HK-2 (cell line): ENCODE results near the gene ACACA.
A peak's percentile ranks its signal among the peaks of the same experiment; 100 is the strongest.

Experiments used
- DNase-seq: peaks from one replicate; pipeline ENCODE4 v3.0.0-alpha.2; 2018; ENCODE audit not compliant: unreplicated experiment

ACACA gene

DNA sequence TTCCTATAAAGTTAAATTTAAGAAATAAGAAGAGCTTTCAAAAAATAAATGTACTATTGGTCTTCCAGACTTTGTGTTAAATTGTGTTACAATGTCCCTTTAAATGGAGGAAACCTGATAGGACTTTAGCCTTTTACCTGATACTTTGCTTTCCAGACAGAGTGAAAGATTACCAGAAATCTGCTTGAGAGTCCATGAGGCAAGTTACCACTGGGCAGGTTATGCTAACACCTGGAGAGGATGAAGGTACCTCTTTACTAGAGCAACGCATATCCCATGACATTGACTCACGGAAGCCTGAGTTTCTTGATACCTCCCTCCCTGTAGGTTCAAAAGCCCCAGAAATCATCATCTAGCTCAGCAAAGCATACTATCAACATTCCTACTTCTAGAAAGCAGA is 174.7 kb downstream of the ACACA start:
- no peak for DNase-seq

DNA sequence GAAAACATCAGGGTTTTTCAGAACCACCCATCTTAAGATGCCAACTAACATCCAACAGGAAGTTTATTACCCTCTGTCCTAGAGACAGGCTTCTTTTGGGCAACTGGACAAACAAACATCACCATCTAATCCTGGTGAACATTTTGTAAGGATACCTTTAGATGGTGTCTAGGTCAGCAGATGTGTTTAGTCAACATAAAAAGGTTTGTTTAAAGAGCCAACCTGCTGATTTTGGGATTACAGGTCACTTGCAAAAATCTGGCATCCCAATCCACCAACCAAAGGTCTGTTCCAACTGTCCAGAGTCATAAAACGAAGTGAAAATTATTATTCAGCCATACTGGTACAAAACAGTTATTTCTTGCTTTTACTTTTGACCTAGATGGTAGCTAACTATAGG is 176.0 kb downstream of the ACACA start:
- no peak for DNase-seq

DNA sequence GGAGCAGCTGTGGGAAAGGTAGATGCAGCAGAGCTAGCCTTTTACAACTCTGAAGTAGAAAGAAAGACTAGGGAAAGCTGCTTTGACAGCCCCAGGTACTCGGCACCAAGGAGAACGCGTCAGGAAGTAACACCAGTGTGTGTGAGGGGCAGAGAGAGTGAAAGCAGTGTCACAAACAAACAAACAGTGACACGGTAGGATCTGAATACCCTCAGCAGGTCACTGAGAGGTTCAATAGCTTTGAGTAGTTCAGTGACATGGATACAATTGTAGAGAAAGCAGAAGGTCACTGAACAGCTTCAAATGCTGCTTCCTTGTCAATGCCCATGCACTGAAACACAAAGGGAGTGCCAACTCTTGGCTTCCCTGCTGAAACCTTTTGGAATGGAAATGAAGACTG is 181.2 kb downstream of the ACACA start:
- DNase-seq: no peak

DNA sequence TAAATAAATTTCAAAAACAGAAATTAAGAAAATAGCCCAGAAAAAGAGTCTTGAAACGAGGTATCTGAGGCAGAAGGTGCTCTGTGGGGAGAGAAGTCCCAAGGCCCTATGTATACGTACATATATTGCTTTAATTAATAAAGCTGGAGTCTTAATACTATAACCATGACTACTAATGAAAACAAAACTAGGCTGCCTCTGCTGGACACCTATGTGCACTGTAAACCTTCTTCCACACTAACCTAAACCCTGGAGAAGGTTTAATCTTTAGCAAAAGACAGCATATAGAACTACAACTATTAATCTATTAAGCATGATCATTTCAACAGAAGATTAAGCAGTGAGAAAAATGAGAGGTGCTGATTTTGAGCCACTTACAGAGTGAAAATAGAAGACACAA is 184.8 kb downstream of the ACACA start:
- DNase-seq: no peak

DNA sequence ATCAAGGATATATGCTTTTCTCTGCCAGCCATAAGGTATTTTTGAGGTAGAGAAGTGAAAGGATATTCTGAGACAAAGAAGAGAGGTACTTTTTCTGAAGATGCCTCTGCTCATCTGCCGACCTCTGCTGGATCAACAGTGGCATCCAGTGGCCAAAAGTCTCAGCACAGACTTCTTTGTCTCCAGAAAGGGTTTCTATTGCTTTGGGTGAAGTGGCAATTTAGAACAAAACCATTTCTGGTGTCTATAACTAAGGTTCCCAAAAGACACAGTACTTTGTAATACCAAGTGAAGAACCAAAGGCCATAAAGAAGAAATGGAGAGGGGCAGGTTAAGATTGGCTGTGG is 186.1 kb downstream of the ACACA start:
- peak; percentile 18 for DNase-seq

DNA sequence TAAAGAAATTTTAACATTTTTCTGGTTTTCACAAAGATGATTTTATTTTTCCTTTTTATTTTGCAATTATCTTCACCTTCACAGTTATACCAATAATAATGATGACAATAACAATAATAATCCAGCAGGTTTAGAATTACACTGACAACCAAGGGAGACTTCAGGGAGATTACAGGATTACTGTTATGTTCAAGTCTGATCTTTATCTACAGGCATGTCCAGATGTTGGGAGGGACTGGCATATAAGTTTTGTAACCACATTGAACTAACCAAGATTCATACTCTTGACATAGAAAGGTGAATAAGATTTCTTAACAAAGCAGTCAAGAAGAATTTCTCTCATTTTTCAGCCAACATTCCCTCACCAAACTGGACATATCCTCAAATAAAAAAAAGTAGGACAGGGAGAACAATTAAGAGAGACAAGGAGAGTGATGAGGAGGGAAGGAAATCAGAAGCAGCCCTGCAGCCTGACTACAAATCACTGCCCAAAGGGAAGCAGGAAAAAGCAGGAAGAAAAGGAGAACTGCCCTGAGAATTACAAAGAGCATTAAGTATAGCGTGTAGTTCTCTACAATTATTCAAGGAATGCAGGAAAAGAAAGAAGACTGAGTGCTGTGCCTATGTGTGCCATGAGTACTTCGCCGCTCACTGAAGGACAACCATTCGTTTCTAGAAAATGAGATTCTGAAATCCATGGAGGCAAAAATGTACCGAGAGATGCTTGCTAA is 186.6 kb downstream of the ACACA start:
- no peak for DNase-seq

DNA sequence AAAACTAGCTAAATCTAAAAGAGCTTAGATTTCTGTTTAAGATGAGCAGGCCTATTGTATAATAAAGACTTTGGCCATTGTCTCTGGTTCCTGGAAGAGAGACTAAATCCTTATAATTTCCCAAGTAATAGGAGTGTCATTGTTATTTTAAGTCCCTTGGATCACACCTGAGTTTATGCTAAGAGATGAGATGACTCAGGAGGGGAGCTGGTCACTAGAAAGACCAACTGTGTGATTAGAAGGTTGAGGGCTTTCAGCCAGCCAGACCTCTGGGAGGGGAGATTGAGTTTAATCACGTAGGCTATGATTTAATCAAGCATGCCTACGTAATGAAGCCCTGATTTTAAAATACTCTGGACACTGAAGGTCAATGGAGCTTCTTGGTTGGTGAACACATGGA is 187.8 kb downstream of the ACACA start:
- no peak for DNase-seq

DNA sequence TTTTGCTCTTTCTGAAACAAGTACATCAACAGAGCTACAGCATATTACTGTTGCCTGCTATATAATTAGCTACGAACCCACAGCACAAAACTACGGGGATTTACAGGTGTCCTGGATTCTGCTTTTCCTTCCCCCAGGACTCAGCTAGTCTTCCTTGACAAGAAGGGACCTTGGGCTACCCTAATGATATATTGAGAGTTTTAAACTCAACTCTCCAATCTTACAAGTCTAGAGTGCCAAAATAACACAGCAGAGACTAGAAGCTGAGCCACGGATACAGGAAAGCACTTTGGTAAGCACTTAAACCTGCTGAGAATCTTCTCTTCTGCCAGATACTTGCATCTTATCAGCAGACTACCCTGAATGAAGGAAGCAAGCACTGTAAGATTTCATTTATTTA is 192.2 kb downstream of the ACACA start:
- DNase-seq: no peak

DNA sequence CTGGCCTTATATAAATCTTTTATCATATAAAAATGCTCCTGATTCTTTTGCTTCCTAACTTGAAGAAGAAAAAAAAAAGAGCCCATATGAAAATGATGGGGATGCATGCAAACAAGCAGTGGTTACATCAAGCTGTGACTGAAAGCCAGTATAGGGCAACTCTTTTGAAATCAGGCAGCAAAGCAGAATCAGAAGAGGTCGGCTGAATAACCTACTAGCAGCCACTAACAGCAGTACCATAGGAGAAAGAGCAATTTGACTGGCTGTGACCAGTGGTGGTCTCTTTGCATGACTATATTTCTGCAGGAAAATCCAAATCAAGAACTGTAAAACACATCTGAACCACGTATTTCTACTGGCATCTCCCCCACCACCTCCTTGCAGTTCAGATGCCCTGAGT is 192.7 kb downstream of the ACACA start:
- DNase-seq: no peak

DNA sequence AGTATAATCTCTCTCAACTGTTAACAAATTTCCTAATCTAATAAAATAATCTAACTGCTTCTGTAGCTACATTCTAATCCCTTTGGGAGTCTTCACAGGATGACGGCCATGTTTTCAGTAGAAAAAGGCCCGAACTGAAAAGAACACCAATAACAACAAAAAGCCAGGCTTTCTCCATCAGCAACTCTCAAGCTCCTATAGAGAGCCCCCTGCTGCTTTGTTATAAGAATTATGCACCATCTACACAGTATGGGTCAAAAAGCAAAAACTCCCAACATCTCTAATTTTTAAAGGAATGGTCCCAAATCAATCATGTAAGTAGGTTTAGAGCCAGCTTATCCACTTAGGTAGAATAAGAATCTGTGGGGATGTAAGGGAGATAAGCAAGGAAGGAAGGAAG is 194.5 kb downstream of the ACACA start:
- no peak for DNase-seq

DNA sequence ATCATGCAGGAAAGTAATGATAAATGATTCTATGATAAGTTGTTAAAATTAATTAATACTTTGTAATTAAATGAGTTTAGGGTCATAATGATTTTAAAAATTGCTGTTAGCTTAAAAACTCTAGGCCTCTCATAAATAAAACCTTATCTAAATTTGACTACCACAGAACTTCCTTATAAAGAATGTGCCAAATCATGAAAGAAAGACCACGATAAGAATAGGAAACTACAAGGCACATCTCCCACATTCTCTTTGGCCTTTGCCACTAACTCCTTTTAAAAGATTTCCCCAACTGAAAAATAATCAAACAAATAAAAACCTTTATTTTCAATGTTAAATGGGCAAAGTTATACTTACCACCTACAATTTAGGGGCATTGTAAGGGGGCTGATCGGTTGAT is 195.5 kb downstream of the ACACA start:
- no peak for DNase-seq

DNA sequence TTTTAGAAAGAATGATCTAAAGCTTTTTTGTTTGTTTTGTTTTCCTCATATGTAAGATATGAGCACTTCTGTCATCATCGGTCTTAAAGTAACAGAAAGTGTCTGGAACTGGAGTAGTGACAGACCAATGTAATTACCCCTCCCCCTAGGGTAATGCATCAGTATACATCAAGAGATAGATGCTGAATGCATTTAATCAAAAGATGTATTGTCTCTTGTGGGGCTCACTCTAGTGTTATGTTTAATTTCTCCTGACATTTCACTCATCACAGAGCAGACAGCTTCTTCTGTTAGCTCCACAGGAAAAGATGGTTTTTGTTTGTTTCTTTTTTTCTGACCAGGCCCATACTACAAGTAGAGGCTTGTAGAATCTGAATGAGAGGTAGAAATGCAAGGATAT is 199.5 kb downstream of the ACACA start:
- DNase-seq: no peak

DNA sequence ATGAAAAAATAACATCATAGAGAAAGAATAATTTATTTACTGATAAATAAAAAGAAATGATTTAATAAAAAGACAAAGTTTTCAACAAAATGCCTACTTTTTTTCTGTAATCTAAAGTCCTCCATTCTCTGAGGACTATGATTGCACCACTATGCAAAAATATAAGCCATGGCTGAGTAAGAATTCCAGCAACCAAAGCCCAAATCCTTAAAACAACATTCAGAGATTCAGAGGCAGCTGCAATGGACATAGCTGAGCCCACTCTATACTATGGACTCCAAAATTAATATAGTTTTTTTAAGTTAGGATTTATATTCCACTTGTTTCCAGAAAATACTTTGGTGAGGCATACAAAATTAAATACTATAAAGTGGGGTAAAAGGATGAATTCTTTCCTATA is 200.3 kb downstream of the ACACA start:
- DNase-seq: no peak

DNA sequence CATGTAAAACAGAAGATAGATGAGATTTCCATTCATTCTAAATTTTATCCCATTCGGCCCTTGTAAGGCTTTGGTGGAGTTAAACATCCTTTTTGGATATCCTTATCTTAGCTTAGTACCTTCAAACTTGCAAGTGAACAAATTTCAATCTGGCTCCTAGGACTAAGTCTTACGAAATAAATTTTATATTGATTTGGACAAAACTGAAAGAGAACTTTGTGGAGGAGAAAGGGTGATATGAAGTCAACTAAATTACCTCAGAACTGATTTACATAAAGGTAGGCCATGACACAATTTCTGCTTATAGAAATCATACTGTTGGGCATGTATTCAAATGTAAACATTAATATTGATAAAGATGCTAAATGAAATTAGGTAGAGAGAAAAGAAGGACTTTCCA is 206.1 kb downstream of the ACACA start:
- no peak for DNase-seq

DNA sequence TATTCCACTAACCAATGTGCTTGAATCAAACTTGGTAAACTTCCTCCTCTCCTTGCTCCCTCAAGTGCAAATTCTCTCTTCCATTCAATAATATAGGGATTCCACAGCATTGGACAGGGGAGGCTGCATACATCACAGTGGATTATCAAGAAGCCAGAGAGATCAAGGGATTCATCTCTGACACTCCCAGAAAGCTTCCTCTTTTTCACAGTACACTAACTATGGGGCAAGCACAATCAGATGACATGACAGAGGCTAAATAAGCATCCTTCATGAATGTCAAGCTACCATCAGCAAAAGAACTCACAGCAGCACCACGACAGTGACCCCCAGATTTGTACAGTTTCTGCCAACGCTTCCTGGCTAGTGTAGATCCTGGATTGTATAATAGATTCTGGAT is 209.3 kb downstream of the ACACA start:
- no peak for DNase-seq

DNA sequence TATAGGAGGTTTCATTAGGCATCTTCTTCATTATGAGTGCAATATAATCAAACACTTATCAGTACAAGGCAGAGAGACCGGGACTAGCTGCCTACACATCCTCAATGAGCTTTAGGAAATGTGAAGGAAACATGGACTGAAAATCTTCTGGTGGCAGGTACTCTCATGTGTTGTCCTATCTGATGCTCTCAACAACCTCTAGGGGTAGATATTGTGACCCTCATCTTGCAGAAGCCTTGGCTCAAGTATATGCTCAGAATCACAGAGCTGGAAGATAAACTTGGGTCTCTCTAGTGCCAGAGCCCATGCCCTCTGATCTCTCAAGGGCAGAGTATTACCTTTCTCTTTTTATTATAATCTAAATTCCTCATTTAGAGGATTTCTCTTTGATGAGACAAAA is 212.4 kb downstream of the ACACA start:
- DNase-seq: no peak

DNA sequence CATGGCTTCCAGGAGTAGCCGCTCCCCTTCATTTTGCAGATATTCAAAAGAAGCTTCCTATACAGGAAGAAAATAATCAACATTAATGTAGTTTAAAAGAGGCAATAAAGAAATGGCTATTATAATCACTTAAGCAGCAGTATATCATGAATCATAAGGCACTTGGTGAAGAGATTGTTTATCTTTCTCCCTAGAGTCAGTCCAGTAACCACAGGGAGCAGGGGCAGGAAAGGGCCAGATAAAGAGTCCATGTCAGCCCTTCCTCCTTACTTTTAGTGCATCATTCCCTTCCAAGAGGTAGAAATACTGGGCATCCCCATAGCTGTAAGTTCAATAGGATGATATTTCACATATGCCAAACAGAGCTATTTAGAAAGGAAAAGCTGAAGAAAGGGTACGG is 215.4 kb downstream of the ACACA start:
- no peak for DNase-seq

DNA sequence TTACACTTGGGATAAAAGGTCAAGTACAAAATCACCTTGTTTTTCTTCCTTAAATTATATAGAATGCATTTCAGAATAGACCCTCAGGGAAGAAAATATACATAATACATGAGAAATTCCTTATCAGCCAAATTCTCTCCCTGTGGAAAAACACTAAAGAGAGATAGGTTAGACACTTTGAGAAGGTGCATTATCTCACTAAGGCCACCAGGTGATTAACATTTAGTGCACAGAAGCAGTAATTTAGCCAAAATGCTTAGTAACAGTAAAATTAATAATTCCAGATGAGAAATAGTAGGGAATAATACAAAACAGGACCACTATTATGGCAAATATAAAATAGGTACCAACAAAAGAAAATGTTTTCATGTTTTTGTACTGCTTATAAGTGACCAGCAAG is 216.1 kb downstream of the ACACA start:
- DNase-seq: no peak

DNA sequence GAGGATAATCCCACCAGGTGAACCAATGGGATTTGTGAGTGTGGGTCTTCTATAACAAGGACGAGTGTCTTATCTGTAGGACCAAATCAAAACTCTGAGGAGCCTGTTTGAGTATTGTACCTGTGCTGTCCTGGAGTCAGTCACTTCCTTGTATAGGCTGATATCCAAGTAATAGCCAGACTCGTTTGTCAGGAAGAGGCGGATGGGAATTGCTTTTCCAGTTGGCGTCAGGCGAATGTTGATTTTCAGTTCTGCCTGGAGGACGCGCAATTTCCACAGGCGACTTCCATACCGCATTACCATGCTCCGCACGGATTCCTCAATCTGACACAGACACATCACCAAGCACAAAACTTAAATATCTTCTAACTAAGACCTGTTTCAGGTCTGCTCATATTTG is 218.5 kb downstream of the ACACA start:
- no peak for DNase-seq

DNA sequence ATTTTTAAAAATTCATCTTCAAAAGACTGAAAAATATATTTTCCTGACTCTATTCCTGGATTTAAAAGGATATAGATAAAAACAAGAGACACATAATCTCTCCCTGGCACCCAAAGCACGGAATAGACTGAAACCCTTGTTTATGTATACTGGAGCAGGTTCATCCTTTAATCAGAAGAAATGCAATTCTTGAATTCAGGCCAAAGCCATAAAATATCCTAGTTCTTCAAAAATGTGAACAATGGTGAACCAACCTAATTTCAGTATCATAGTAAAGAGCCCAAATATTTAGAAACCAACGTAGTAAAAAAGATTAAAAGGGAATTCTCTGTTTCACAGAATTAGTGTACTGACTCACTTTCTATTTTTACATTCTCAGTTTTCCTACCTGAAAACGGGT is 219.4 kb downstream of the ACACA start:
- no peak for DNase-seq

DNA sequence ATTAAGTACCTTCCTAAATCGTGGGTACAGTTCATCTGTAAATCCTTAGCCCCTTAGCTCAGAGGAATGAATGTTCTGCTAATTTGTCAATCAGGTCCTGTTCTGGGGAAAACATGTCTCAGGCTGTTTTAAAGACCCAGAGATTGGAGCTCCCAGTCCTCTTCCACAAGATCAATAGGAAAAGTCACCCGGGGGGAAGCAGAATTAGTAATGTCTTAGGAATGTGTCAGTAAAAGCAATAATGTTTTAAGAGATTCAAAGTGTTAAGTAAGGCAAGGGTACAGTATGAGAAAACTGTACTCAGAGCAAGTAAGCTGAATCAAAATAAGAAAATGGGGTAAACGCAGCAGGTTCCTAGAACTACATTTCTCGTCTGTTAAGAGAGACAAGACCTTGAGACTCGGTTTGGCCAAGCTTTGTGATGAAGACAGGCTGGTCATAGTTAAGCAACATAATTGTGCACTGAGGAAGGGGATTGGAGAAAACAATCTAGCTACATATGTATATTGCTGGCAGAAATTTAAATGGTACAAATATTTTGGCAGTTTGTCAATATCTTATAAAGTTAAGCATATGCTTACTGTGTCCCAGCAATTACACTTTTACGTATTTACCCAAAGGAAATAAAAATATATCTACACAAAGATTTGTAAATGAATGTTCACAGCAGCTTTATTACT is 223.7 kb downstream of the ACACA start:
- no peak for DNase-seq

DNA sequence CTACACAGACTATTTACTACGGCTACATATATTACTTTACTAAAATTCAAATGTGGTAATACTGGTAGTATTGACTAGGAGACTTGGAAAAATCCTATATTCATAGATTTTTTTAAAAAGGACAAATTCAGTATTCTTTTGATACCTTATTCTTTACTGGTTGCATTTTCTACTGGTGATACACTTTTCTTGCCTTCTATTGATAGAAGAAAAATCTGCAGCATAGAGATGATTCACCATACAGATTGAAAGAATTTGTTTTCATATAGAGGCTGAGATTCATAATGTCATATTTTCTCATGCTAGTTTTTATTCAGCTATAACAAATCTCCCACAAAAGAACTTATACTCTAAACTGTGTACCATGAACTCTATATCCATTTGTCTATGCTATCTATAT is 226.3 kb downstream of the ACACA start:
- DNase-seq: no peak

DNA sequence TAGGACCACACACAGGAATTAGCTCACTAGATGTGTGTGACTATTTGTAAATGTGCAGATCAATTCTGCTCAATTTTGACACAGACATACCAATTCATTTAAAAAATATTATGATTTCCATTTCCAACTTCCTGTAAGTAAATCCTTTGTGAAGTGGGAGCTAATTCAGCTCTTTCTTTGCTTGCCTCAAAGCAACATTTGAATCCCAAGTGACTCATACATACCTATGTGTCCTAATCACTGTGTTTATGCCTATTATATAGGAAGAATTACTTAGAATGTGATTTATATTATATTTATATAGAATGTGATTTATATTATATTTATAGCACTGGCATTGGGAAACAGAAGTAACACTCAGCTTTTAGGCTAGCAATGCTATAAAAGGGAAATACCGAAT is 226.7 kb downstream of the ACACA start:
- DNase-seq: no peak

DNA sequence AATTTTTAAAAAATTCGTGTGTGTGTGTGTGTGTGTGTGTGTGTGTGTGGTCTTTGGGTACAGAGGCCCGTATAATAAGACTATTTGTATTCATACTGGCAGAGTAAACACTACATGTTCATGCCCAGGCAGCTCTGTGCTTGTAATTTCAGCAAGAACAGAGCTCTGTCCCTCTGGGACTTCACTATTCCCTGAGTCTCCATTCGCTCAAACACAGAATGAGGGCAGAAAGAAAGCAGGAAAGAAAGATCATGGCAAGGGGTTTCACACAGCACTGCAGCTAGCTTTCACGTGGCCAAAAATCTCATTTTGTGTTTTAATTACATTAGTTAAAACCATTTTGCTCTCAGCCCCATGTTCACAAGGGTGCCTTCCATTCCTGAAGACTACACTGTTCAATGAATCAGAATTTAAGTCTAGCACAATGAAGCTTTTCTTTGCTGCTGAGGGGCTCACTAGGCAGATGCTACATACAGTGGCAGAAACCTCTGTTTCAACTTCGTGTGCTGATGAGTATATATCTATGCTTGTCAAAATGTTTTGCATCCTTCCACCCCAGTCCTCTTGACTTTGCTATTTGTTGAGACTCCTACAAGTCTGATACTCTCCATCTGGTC is 229.3 kb downstream of the ACACA start:
- DNase-seq: no peak
